ENCODE results near the gene CEACAM18. TPM values are rescaled to one million over a fixed set of nuclear protein-coding genes. Genes with fewer than 3 reads are reported as not detected.
"Not testable (repeated sequence)": the region's sequence is repeated elsewhere in the genome, so short reads cannot be mapped to it uniquely, and the experiment has no call there.

Gene CEACAM18
- total RNA-seq, 2 donors from 2014 or later: not detected

GRCh38 chr19:51489113-51489512, 10.8 kb downstream of the CEACAM18 start:
- no peak for TF ChIP-seq POLR2A (IDR thresholded peaks at IDR 0.05)
- TF ChIP-seq, protein P1, sequence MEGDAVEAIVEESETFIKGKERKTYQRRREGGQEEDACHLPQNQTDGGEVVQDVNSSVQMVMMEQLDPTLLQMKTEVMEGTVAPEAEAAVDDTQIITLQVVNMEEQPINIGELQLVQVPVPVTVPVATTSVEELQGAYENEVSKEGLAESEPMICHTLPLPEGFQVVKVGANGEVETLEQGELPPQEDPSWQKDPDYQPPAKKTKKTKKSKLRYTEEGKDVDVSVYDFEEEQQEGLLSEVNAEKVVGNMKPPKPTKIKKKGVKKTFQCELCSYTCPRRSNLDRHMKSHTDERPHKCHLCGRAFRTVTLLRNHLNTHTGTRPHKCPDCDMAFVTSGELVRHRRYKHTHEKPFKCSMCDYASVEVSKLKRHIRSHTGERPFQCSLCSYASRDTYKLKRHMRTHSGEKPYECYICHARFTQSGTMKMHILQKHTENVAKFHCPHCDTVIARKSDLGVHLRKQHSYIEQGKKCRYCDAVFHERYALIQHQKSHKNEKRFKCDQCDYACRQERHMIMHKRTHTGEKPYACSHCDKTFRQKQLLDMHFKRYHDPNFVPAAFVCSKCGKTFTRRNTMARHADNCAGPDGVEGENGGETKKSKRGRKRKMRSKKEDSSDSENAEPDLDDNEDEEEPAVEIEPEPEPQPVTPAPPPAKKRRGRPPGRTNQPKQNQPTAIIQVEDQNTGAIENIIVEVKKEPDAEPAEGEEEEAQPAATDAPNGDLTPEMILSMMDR (IDR thresholded peaks at IDR 0.05): no peak
- 34 to 36% methylated on average over 2 of the region's 2 CpGs for WGBS, 2 donors
- no peak overlapping the region for H3K4me3 ChIP-seq
- no peaks in the 10 kb centered on the region for H3K36me3 ChIP-seq (replicated peaks in 1 of 2; ENCODE audit: insufficient read depth in 1 of 2, low read depth in 2 of 2)
- H3K9me3 ChIP-seq: no peaks in the 10 kb centered on the region
- DNase-seq (no peak), ATAC-seq (no peak)
- H3K4me1 ChIP-seq: no peaks in the 10 kb centered on the region
- intact Hi-C loops (cut with DNase I): no loop called here
- no peak overlapping the region for H3K27ac ChIP-seq
- H3K27me3 ChIP-seq: no peaks in the 10 kb centered on the region

DNA sequence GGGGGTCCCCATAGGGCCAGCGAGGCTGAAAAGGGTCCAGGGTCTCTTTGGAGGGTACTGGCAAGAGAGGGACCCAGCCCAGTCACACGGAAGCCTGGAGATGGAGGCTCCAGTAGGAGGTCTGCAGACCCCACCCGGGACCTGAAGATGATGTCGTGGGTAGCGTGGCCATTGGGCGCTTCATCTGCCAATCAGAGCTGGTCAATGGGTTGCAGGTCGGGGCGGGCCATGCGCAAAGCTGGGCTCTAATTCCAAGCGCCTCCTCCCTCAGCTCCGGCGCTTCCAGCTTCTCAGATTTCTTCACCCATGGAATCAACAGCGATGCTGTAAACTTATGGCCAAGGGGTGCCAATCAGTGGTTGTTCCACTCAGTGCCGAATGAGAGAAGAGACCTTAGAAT, 12.3 kb downstream of the CEACAM18 start:
- 18 to 41% methylated on average over 7 to 14 of the region's 14 CpGs for WGBS, 2 donors
- H3K36me3 ChIP-seq (replicated peaks in 1 of 2; ENCODE audit: insufficient read depth in 1 of 2, low read depth in 2 of 2): no peaks in the 10 kb centered on the region
- no peak overlapping the region for H3K27ac ChIP-seq
- H3K27me3 ChIP-seq: no peaks in the 10 kb centered on the region
- intact Hi-C loops (cut with DNase I): no loop called here
- no peak for DNase-seq
- no peak for ATAC-seq
- no peaks in the 10 kb centered on the region for H3K9me3 ChIP-seq
- TF ChIP-seq, protein P1 (IDR thresholded peaks at IDR 0.05): no peak
- TF ChIP-seq POLR2A (IDR thresholded peaks at IDR 0.05): no peak
- H3K4me1 ChIP-seq: no peaks in the 10 kb centered on the region
- H3K4me3 ChIP-seq: no peak overlapping the region

GRCh38 chr19:51491586-51491985, 13.2 kb downstream of the CEACAM18 start:
- H3K4me1 ChIP-seq: no peaks in the 10 kb centered on the region
- ATAC-seq (no peak), DNase-seq (no peak)
- H3K27ac ChIP-seq: no peak overlapping the region
- intact Hi-C loops (cut with DNase I): no loop called here
- no peaks in the 10 kb centered on the region for H3K27me3 ChIP-seq
- 42 to 50% methylated on average over 3 to 7 of the region's 7 CpGs for WGBS, 2 donors
- H3K9me3 ChIP-seq: no peaks in the 10 kb centered on the region
- H3K4me3 ChIP-seq: no peak overlapping the region
- TF ChIP-seq, protein P1 (IDR thresholded peaks at IDR 0.05): no peak
- TF ChIP-seq POLR2A (IDR thresholded peaks at IDR 0.05): no peak
- H3K36me3 ChIP-seq (replicated peaks in 1 of 2; ENCODE audit: insufficient read depth in 1 of 2, low read depth in 2 of 2): no peaks in the 10 kb centered on the region

GRCh38 chr19:51493776-51494175, 15.4 kb downstream of the CEACAM18 start:
- no peak overlapping the region for H3K4me3 ChIP-seq
- no peaks in the 10 kb centered on the region for H3K9me3 ChIP-seq
- WGBS, 2 donors: 9 to 10% methylated on average over 2 of the region's 2 CpGs
- no peaks in the 10 kb centered on the region for H3K4me1 ChIP-seq
- intact Hi-C loops (cut with DNase I): no loop called here
- peak in 1 of 4 donors; percentile 11 for DNase-seq
- no peaks in the 10 kb centered on the region for H3K36me3 ChIP-seq (replicated peaks in 1 of 2; ENCODE audit: insufficient read depth in 1 of 2, low read depth in 2 of 2)
- H3K27ac ChIP-seq: no peak overlapping the region
- no peak for TF ChIP-seq POLR2A (IDR thresholded peaks at IDR 0.05)
- TF ChIP-seq, protein P1 (IDR thresholded peaks at IDR 0.05): no peak
- ATAC-seq: no peak
- no peaks in the 10 kb centered on the region for H3K27me3 ChIP-seq

DNA sequence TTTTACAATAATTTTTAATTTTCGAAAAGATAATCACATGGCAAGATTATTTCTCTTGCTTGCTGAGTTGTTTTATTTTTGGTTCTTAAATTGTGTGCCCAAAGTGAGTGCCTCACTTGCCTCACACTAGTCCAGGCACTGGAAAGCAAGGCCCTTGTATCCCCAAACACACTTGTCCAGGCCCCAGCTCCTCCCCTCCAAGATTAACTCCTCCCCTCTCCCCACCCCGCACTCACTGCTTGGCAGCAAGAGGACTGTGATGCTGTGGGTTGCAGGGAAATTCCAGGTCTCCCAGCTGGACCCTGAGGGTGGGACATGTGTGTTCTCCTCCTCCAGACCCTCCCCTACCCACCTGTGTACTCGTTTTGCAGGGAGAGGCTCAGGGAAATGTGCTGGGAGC, 19.3 kb downstream of the CEACAM18 start:
- Histone ChIP-seq H3K36me3 (replicated peaks in 1 of 2; ENCODE audit: insufficient read depth in 1 of 2, low read depth in 2 of 2) (no peaks in the 10 kb centered on the region), H3K27ac (no peak overlapping the region), H3K9me3 (no peaks in the 10 kb centered on the region), H3K27me3 (no peaks in the 10 kb centered on the region), H3K4me3 (no peak overlapping the region), H3K4me1 (no peaks in the 10 kb centered on the region)
- WGBS, 2 donors: 31% methylated on average over 3 of the region's 3 CpGs
- ATAC-seq (no peak), DNase-seq (no peak)
- intact Hi-C loops (cut with DNase I): no loop called here
- TF ChIP-seq, protein P1 (IDR thresholded peaks at IDR 0.05): no peak
- TF ChIP-seq POLR2A (IDR thresholded peaks at IDR 0.05): no peak

- H3K27me3 ChIP-seq; H3K4me3 ChIP-seq; H3K36me3 ChIP-seq (replicated peaks in 1 of 2; ENCODE audit: insufficient read depth in 1 of 2, low read depth in 2 of 2); H3K4me1 ChIP-seq; H3K27ac ChIP-seq; intact Hi-C loops (cut with DNase I); DNase-seq; ATAC-seq; H3K9me3 ChIP-seq: not testable (repeated sequence)
- 20 to 29% methylated on average over 6 to 7 of the region's 8 CpGs for WGBS, 2 donors
These were observed 22.6 kb downstream of the CEACAM18 start for GRCh38 chr19:51500931-51501330.

Data from body of pancreas (tissue), 4 donors.